GM21529 (cell line): ENCODE data around the gene NUDT22.

Source experiments
- ATAC-seq: cut with Tn5 transposase; IDR thresholded peaks from one replicate; pipeline ENCODE4 v1.9.1; 2021; ENCODE audit not compliant: unreplicated experiment

Gene NUDT22

GRCh38 chr11:64206457-64207255 lies 19.4 kb upstream of the NUDT22 start, which contains the start of gene FERMT3:
Gene FERMT3, plus strand, starts transcription at chr11:64206721. Its CDS starts 644 bp downstream, at chr11:64207365.
- ATAC-seq: peak; percentile 47

GRCh38 chr11:64207256-64208085 lies 18.6 kb upstream of the NUDT22 start:
- ATAC-seq: peak; percentile 62

- no peak for ATAC-seq
Measured at GRCh38 chr11:64208086-64208795, 17.8 kb upstream of the NUDT22 start.

- no peak for ATAC-seq
Measured at GRCh38 chr11:64208796-64209562, 17.1 kb upstream of the NUDT22 start.

GRCh38 chr11:64209563-64209843 lies 16.6 kb upstream of the NUDT22 start:
- ATAC-seq: no peak

GRCh38 chr11:64210301-64211020 lies 15.6 kb upstream of the NUDT22 start:
- no peak for ATAC-seq

GRCh38 chr11:64211181-64211872 lies 14.7 kb upstream of the NUDT22 start:
- no peak for ATAC-seq

- ATAC-seq: no peak
Measured at GRCh38 chr11:64216879-64217278, 9.2 kb upstream of the NUDT22 start.

GRCh38 chr11:64218628-64219353 lies 7.3 kb upstream of the NUDT22 start:
- ATAC-seq: no peak

- no peak for ATAC-seq
Measured at GRCh38 chr11:64219354-64219684, 6.8 kb upstream of the NUDT22 start.

GRCh38 chr11:64219755-64220154 lies 6.3 kb upstream of the NUDT22 start:
- ATAC-seq: no peak

GRCh38 chr11:64220271-64220670 lies 5.8 kb upstream of the NUDT22 start:
- no peak for ATAC-seq

GRCh38 chr11:64220798-64221197 lies 5.3 kb upstream of the NUDT22 start:
- ATAC-seq: no peak

GRCh38 chr11:64222651-64223000 lies 3.4 kb upstream of the NUDT22 start:
- no peak for ATAC-seq

GRCh38 chr11:64223001-64223651 lies 2.9 kb upstream of the NUDT22 start:
- ATAC-seq: no peak

- no peak for ATAC-seq
Measured at GRCh38 chr11:64224151-64224890, 1.8 kb upstream of the NUDT22 start.

GRCh38 chr11:64224891-64225607 lies 1.0 kb upstream of the NUDT22 start:
- no peak for ATAC-seq
